GM23338 (cell line): ENCODE data around the gene LYSMD3. TPM values are rescaled to one million over a fixed set of nuclear protein-coding genes. Genes with fewer than 3 reads are reported as not detected.

ENCODE experiments used
- ATAC-seq: fragments of 200-7000 bp; cut with Tn5 transposase; 3 replicates; pipeline ENCODE4 v1.9.1; 2020
- DNase-seq: peaks from one replicate; pipeline ENCODE4 v3.0.0-alpha.2; 2015; ENCODE audit warnings: low spot score
- H2AFZ ChIP-seq: fragments of 200-600 bp; sonication (generic); 2 replicates; pipeline ENCODE4 v1.8.0; 2016; ENCODE audit warnings: antibody characterized with exemption, mild to moderate bottlenecking, moderate library complexity
- H3F3A ChIP-seq: fragments of 200-600 bp; sonication (generic); replicated peaks from 2 replicates; pipeline ENCODE4 v1.8.0; 2017; ENCODE audit warnings: antibody characterized with exemption, mixed run types, low read depth
- H3K27ac ChIP-seq: fragments of 200-600 bp; sonication (generic); 2 replicates; pipeline ENCODE4 v1.6.1; 2016; ENCODE audit warnings: low read depth
- H3K27me3 ChIP-seq: fragments of 200-600 bp; sonication (generic); 2 replicates; pipeline ENCODE4 v1.8.0; 2016; ENCODE audit warnings: mild to moderate bottlenecking, mixed run types, moderate library complexity; ENCODE audit not compliant: insufficient read depth
- H3K36me3 ChIP-seq: fragments of 200-600 bp; sonication (generic); 2 replicates; pipeline ENCODE4 v1.8.0; 2016; ENCODE audit warnings: mild to moderate bottlenecking; ENCODE audit not compliant: insufficient read depth
- H3K4me1 ChIP-seq: fragments of 200-600 bp; sonication (generic); 2 replicates; pipeline ENCODE4 v1.8.0; 2016; ENCODE audit warnings: mild to moderate bottlenecking, moderate library complexity; ENCODE audit not compliant: insufficient read depth
- H3K4me2 ChIP-seq: fragments of 200-600 bp; sonication (generic); 2 replicates; pipeline ENCODE4 v1.7.1; 2017; ENCODE audit warnings: mixed run types
- H3K4me3 ChIP-seq: fragments of 200-600 bp; sonication (generic); 2 replicates; pipeline ENCODE4 v1.6.1; 2016; ENCODE audit warnings: mixed run types
- H3K79me2 ChIP-seq: fragments of 200-600 bp; sonication (generic); replicated peaks from 2 replicates; pipeline ENCODE4 v1.8.0; 2017; ENCODE audit warnings: mild to moderate bottlenecking; ENCODE audit not compliant: insufficient read depth
- H3K9me2 ChIP-seq: fragments of 200-600 bp; sonication (generic); 2 replicates; pipeline ENCODE4 v1.8.0; 2017; ENCODE audit not compliant: insufficient read depth
- H4K20me1 ChIP-seq: fragments of 200-600 bp; sonication (generic); replicated peaks from 2 replicates; pipeline ENCODE4 v1.8.0; 2017; ENCODE audit warnings: mild to moderate bottlenecking; ENCODE audit not compliant: insufficient read depth
- H3K27ac Mint-ChIP-seq: 2 replicates; pipeline ENCODE4 v1.8.0; 2020; ENCODE audit warnings: inconsistent platforms, mild to moderate bottlenecking, moderate library complexity, mixed read lengths
- H3K27me3 Mint-ChIP-seq: 3 replicates; pipeline ENCODE4 v1.8.0; 2022; ENCODE audit warnings: low read depth, mild to moderate bottlenecking, moderate library complexity, mixed read lengths, inconsistent platforms; ENCODE audit not compliant: insufficient read depth, poor library complexity
- H3K36me3 Mint-ChIP-seq: 3 replicates; pipeline ENCODE4 v1.8.0; 2021; ENCODE audit warnings: low read depth, mild to moderate bottlenecking, inconsistent platforms, moderate library complexity, mixed read lengths
- H3K4me1 Mint-ChIP-seq: 3 replicates; pipeline ENCODE4 v1.8.0; 2020; ENCODE audit warnings: mild to moderate bottlenecking, inconsistent platforms, mixed read lengths
- H3K4me3 Mint-ChIP-seq: 3 replicates; pipeline ENCODE4 v1.8.0; 2021; ENCODE audit warnings: moderate library complexity, mild to moderate bottlenecking, inconsistent platforms, mixed read lengths
- H3K9me3 Mint-ChIP-seq: 3 replicates; pipeline ENCODE4 v1.8.0; 2020; ENCODE audit warnings: moderate library complexity, mild to moderate bottlenecking, inconsistent platforms, mixed read lengths
- CREB1 ChIP-seq: fragments of 250-450 bp; sonication (Bioruptor Pico); IDR thresholded peaks from 2 replicates; pipeline ENCODE4 v1.5.0; 2020; ENCODE audit warnings: low read depth, mild to moderate bottlenecking, moderate library complexity
- EZH2 ChIP-seq: fragments of 200-600 bp; sonication (generic); IDR thresholded peaks from one replicate; pipeline ENCODE4 v1.8.0; 2017; ENCODE audit warnings: antibody characterized with exemption, mild to moderate bottlenecking, low read depth; ENCODE audit not compliant: unreplicated experiment
- EZH2phosphoT487 ChIP-seq: fragments of 200-600 bp; sonication (generic); IDR thresholded peaks from one replicate; pipeline ENCODE4 v1.8.1; 2018; ENCODE audit warnings: antibody characterized with exemption; ENCODE audit not compliant: unreplicated experiment
- JUNB ChIP-seq: IDR thresholded peaks from one replicate; pipeline ENCODE4 v1.6.1; 2016; ENCODE audit warnings: antibody characterized with exemption; ENCODE audit not compliant: unreplicated experiment
- NANOG ChIP-seq: IDR thresholded peaks from 2 replicates; pipeline ENCODE4 v1.6.1; 2016; ENCODE audit warnings: antibody characterized with exemption, borderline replicate concordance
- POLR2AphosphoS5 ChIP-seq: IDR thresholded peaks from 2 replicates; pipeline ENCODE4 v1.6.1; 2016; ENCODE audit warnings: antibody characterized with exemption, low read depth
- REST ChIP-seq: IDR thresholded peaks from one replicate; pipeline ENCODE4 v1.6.1; 2018; ENCODE audit warnings: antibody characterized with exemption; ENCODE audit not compliant: unreplicated experiment
- STAT1 ChIP-seq: IDR thresholded peaks from one replicate; pipeline ENCODE4 v1.6.1; 2016; ENCODE audit warnings: antibody characterized with exemption; ENCODE audit not compliant: unreplicated experiment
- ZNF114 ChIP-seq: fragments of 250-450 bp; sonication (Bioruptor Pico); IDR thresholded peaks from 2 replicates; pipeline ENCODE4 v1.5.0; 2020; ENCODE audit warnings: mild to moderate bottlenecking, moderate library complexity
- ZNF331 ChIP-seq: fragments of 250-450 bp; sonication (Bioruptor Pico); IDR thresholded peaks from 2 replicates; pipeline ENCODE4 v1.5.0; 2020; ENCODE audit warnings: low read depth, mild to moderate bottlenecking, moderate library complexity
- polyA plus RNA-seq: library from polyadenylated mRNA; unstranded; fragments of >200 nt; fragmentation: Nextera tagmentation; extraction: Ambion mirVana; gene quantifications from 2 replicates; pipeline ENCODE4 v1.2.1, GENCODE V29; 2016
- total RNA-seq: library from RNA; depleted of rRNA; stranded (reverse); fragments of >200 nt; shearing (Covaris generic); gene quantifications from 2 replicates; pipeline ENCODE4 v1.2.3, GENCODE V29; 2014
- TF ChIP-seq, protein P1 (sequence below): IDR thresholded peaks from 2 replicates; pipeline ENCODE4 v1.6.1; 2016; ENCODE audit warnings: antibody characterized with exemption
- TF ChIP-seq, protein P2 (sequence below): fragments of 250-450 bp; sonication (Bioruptor Pico); IDR thresholded peaks from 2 replicates; pipeline ENCODE4 v1.5.0; 2020; ENCODE audit warnings: mild to moderate bottlenecking, moderate library complexity
- TF ChIP-seq, protein P3 (sequence below), 2 experiments: fragments of 200-600 bp in 1 of 2; sonication (generic) in 1 of 2; conservative IDR thresholded peaks; 2 replicates each; pipeline versions ENCODE4 v1.5.1 to v1.6.1; 2016 to 2017; ENCODE audit warnings: antibody characterized with exemption in 2 of 2, low read depth in 2 of 2, mild to moderate bottlenecking in 2 of 2, moderate library complexity in 1 of 2

LYSMD3 gene
- total and polyA plus RNA-seq, 2 experiments from 2014 or later, result 10.7 to 19.6 TPM

GRCh38 chr5:90503596-90503995 lies 25.8 kb downstream of the LYSMD3 start:
- H4K20me1 ChIP-seq, result no peaks in the 10 kb centered on the region
- H3K9me3 Mint-ChIP-seq, result no peaks in the 10 kb centered on the region
- H3K4me2 ChIP-seq, result no peak overlapping the region

More at GRCh38 chr5:90503596-90503995, 25.8 kb downstream of the LYSMD3 start:
- Histone ChIP-seq H3K4me3 (no peak overlapping the region), H3K36me3 (peaks cover 59% of the 10 kb centered on the region), H3K27me3 (no peaks in the 10 kb centered on the region), H3K79me2 (no peaks in the 10 kb centered on the region), H3K9me2 (no peaks in the 10 kb centered on the region), H3F3A (peaks cover 4% of the 10 kb centered on the region), H3K4me1 (no peaks in the 10 kb centered on the region), H2AFZ (no peak overlapping the region), H3K27ac (0 out of 2 replicates have a peak overlapping the region, but pooled peaks have one; percentile 43)
- TF ChIP-seq POLR2AphosphoS5 (no peak), EZH2 (no peak), ZNF114 (CRISPR knock-in tag) (no peak), STAT1 (no peak), ZNF331 (CRISPR knock-in tag) (no peak), CREB1 (CRISPR knock-in tag) (no peak), EZH2phosphoT487 (no peak), JUNB (no peak), NANOG (no peak), REST (no peak)
- TF ChIP-seq, protein P1, sequence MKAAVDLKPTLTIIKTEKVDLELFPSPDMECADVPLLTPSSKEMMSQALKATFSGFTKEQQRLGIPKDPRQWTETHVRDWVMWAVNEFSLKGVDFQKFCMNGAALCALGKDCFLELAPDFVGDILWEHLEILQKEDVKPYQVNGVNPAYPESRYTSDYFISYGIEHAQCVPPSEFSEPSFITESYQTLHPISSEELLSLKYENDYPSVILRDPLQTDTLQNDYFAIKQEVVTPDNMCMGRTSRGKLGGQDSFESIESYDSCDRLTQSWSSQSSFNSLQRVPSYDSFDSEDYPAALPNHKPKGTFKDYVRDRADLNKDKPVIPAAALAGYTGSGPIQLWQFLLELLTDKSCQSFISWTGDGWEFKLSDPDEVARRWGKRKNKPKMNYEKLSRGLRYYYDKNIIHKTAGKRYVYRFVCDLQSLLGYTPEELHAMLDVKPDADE, result no peak
- TF ChIP-seq, protein P2, sequence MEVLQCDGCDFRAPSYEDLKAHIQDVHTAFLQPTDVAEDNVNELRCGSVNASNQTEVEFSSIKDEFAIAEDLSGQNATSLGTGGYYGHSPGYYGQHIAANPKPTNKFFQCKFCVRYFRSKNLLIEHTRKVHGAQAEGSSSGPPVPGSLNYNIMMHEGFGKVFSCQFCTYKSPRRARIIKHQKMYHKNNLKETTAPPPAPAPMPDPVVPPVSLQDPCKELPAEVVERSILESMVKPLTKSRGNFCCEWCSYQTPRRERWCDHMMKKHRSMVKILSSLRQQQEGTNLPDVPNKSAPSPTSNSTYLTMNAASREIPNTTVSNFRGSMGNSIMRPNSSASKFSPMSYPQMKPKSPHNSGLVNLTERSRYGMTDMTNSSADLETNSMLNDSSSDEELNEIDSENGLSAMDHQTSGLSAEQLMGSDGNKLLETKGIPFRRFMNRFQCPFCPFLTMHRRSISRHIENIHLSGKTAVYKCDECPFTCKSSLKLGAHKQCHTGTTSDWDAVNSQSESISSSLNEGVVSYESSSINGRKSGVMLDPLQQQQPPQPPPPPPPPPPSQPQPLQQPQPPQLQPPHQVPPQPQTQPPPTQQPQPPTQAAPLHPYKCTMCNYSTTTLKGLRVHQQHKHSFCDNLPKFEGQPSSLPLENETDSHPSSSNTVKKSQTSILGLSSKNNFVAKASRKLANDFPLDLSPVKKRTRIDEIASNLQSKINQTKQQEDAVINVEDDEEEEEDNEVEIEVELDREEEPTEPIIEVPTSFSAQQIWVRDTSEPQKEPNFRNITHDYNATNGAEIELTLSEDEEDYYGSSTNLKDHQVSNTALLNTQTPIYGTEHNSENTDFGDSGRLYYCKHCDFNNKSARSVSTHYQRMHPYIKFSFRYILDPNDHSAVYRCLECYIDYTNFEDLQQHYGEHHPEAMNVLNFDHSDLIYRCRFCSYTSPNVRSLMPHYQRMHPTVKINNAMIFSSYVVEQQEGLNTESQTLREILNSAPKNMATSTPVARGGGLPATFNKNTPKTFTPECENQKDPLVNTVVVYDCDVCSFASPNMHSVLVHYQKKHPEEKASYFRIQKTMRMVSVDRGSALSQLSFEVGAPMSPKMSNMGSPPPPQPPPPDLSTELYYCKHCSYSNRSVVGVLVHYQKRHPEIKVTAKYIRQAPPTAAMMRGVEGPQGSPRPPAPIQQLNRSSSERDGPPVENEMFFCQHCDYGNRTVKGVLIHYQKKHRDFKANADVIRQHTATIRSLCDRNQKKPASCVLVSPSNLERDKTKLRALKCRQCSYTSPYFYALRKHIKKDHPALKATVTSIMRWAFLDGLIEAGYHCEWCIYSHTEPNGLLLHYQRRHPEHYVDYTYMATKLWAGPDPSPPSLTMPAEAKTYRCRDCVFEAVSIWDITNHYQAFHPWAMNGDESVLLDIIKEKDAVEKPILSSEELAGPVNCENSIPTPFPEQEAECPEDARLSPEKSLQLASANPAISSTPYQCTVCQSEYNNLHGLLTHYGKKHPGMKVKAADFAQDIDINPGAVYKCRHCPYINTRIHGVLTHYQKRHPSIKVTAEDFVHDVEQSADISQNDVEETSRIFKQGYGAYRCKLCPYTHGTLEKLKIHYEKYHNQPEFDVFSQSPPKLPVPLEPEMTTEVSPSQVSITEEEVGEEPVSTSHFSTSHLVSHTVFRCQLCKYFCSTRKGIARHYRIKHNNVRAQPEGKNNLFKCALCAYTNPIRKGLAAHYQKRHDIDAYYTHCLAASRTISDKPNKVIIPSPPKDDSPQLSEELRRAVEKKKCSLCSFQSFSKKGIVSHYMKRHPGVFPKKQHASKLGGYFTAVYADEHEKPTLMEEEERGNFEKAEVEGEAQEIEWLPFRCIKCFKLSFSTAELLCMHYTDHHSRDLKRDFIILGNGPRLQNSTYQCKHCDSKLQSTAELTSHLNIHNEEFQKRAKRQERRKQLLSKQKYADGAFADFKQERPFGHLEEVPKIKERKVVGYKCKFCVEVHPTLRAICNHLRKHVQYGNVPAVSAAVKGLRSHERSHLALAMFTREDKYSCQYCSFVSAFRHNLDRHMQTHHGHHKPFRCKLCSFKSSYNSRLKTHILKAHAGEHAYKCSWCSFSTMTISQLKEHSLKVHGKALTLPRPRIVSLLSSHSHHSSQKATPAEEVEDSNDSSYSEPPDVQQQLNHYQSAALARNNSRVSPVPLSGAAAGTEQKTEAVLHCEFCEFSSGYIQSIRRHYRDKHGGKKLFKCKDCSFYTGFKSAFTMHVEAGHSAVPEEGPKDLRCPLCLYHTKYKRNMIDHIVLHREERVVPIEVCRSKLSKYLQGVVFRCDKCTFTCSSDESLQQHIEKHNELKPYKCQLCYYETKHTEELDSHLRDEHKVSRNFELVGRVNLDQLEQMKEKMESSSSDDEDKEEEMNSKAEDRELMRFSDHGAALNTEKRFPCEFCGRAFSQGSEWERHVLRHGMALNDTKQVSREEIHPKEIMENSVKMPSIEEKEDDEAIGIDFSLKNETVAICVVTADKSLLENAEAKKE (CRISPR knock-in tag), result no peak
- TF ChIP-seq, protein P3, sequence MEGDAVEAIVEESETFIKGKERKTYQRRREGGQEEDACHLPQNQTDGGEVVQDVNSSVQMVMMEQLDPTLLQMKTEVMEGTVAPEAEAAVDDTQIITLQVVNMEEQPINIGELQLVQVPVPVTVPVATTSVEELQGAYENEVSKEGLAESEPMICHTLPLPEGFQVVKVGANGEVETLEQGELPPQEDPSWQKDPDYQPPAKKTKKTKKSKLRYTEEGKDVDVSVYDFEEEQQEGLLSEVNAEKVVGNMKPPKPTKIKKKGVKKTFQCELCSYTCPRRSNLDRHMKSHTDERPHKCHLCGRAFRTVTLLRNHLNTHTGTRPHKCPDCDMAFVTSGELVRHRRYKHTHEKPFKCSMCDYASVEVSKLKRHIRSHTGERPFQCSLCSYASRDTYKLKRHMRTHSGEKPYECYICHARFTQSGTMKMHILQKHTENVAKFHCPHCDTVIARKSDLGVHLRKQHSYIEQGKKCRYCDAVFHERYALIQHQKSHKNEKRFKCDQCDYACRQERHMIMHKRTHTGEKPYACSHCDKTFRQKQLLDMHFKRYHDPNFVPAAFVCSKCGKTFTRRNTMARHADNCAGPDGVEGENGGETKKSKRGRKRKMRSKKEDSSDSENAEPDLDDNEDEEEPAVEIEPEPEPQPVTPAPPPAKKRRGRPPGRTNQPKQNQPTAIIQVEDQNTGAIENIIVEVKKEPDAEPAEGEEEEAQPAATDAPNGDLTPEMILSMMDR (conservative IDR thresholded peaks at IDR 0.05; ENCODE audit: low read depth in 2 of 2), result no peak
- Mint-ChIP-seq H3K27me3 (no peaks in the 10 kb centered on the region), H3K4me3 (no peak overlapping the region), H3K27ac (no peak overlapping the region), H3K4me1 (no peaks in the 10 kb centered on the region; the same call in 2 of the 3 replicates), H3K36me3 (peaks cover 62% of the 10 kb centered on the region)
- DNase-seq (no peak), ATAC-seq (no peak)
